RKO (cell line): Measurements from ENCODE around the gene B3GNT2.
"Not testable (repeated sequence)": the region's sequence is repeated elsewhere in the genome, so short reads cannot be mapped to it uniquely, and the experiment has no call there.

ENCODE experiments used
- DNase-seq: peaks from one replicate; pipeline ENCODE4 v3.0.0-alpha.2; 2016; ENCODE audit warnings: low spot score

B3GNT2 gene, protein sequence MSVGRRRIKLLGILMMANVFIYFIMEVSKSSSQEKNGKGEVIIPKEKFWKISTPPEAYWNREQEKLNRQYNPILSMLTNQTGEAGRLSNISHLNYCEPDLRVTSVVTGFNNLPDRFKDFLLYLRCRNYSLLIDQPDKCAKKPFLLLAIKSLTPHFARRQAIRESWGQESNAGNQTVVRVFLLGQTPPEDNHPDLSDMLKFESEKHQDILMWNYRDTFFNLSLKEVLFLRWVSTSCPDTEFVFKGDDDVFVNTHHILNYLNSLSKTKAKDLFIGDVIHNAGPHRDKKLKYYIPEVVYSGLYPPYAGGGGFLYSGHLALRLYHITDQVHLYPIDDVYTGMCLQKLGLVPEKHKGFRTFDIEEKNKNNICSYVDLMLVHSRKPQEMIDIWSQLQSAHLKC

DNA sequence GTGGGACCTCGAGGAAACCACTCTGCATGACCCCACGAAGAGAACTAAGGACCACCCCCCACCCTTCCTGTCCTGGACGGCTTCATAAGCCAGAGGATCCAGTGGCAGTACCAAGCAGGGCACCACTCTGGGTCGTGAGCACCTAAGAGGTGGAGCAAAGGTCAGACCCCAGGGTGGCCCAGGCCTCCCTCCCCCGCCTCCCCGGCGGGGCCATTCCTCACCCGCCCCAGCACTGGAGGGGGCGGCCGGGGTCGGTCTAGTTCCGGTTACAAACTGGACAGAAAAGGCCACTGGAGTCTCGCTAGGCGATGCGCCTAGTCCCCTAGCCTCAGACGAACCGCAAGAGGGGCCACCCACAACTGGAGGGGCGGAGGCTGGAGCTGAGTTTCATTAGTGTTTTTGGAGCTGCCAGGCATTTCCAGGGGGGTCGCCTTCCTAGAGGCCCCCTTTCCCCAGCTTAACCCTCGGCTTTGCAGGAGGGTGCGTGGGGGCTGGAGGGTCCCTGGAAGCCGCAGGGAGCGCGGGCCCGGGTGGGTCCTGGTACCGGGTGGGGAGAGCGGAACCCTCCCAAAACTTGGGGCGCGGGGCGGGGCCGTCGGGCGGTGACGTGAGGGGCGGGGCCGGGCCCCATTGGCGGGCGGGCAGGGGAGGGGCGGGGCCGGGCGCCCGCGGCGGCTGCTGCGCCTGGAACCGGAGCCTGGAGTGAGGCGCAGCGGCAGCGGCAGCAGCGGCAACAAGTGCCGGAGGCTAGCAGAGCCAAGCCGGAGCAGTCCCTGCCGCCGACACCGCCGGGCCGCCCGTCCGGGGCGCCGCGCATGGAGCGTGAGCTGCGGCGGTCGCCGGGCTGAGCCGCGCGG, at the start of gene B3GNT2:
TSS of gene B3GNT2 (plus strand) at position 695 of the 857 bp plus-strand sequence. CDS start 26,106 bp downstream, outside the sequence.
- peak; percentile 79 for DNase-seq

DNA sequence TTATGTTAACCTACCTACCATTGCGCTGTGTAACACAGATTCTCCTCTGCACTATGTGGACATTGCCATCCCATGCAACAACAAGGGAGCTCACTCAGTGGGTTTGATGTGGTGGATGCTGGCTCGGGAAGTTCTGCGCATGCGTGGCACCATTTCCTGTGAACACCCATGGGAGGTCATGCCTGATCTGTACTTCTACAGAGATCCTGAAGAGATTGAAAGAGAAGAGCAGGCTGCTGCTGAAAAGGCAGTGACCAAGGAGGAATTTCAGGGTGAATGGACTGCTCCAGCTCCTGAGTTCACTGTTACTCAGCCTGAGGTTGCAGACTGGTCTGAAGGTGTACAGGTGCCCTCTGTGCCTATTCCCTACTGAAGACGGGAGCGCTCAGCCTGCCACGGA, 49.1 kb upstream of the B3GNT2 start:
- not testable (repeated sequence) for DNase-seq

GRCh38 chr2:62147610-62148301, 48.2 kb upstream of the B3GNT2 start:
- peak; percentile 71 for DNase-seq

GRCh38 chr2:62149708-62150107, 46.2 kb upstream of the B3GNT2 start:
- DNase-seq = peak; percentile 68

GRCh38 chr2:62150597-62151305, 45.2 kb upstream of the B3GNT2 start:
- DNase-seq = no peak

GRCh38 chr2:62151306-62151638, 44.6 kb upstream of the B3GNT2 start:
- no peak for DNase-seq

DNA sequence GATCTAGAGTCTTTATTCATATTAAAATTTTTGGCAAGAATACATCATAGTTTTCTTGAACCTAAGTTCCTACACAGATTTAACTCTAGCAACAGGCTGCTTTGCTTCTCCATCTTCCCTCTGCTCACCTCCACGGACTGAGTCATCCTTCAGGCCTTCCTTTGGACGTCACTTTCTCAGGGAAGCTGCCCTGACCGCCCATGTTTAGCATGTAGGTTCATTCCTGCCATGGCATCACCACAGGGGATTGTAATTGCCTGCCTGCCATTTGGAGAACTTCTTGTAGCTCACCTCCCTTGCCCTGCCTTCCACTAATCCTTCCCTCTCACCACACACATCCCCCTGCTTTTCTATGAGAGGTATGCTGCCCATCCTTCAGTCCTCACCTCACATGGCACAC, 43.9 kb upstream of the B3GNT2 start:
- DNase-seq = peak; percentile 8

GRCh38 chr2:62156861-62157496, 38.9 kb upstream of the B3GNT2 start:
- no peak for DNase-seq

DNA sequence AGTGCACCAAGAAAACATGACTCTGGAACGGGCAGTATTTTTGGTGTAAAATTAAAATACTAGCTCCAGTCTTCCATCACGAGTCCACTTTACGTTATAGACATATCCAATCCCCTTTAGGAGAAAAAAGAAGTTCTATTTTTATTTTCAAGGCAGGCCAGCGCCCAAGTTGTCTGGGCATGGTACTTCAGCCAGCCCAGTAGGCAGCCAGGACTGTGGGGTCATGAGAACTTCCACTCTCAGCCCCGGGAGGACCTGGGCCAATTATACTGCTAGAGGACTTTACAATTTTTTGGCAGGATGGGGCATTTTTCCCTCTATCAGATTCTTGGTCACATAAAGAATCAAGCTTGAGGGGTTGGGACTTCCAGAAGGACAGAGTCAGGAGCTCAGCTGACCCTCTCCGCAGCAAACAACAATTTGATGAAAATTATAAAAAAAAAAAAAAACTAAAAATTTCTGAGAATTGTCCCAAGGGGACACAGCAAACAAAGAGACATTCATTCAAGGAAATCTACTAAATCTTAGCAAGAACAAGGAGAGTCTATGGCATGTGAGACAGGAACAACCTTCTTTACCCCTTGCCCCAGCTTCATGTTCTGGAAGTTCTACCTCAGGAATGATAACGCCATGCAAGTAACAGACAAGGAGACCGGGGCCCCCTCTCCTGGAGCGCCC, 37.3 kb upstream of the B3GNT2 start:
- DNase-seq = no peak

DNA sequence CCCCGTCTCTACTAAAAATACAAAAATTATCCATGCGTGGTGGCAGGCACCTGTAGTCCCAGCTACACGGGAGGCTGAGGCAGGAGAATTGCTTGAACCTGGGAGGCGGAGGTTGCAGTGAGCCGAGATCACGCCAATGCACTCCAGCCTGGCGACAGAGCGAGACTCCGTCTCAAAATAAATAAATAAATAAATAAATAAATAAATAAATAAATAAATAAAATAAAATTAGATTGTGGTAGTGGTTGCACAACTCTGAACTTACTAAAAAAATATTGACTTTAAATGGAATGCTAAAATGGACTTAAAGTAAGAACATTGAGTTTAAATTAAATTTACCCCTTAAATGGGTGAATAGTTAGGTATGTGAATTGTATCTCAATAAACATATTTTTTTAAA, 35.2 kb upstream of the B3GNT2 start:
- not testable (repeated sequence) for DNase-seq

DNA sequence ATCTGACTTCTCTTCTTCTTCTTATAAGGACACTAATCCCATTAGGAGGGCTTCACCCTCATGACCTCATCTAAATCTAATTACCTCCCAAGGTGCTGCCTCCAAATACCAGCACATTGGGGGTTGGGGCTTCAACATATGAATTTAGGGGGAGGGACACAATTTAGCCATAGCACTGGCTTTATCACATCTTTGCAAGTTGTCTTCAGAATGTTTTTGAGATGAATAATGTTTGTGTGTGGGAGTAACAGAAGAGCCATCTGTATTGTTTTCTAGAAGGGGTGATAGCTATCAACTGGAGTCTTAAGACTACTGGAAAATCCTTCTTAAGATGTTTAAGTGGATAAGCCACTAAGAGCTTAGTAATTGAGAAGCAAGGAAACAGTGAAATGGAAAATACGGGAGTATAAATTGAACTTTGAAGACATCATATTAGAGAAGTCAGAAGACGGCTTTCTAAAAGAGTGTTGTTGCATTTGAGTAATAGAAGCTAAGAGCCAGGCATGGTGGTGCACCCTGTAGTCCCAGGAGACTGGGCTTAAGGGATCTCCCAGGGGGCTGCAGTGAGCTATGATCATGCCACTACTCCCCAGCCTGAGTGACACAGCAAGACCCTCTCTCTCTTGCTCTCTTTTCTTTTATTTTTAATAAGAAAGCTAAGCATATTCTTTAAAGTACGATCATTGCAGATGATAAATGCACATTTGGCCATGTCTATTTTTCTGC, 32.6 kb upstream of the B3GNT2 start:
- no peak for DNase-seq

DNA sequence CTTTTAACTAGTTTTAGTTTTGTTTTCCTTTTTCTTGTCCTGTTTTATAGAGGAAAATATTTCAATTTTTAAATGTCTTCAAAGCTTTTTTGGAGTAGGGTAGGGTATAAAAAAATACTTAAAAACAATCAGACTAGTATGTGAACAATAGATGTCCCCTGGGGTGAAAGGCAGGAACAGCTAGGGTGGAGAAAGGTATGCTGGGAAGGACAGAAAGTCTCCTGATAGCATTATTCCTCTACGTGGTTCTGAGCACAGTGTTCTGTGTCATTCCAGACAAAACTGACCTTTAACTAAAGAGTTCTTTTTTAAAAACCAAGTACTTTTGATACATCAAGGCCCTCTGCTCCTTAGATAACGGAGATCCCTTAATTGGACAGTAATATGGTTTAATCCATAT, 32.1 kb upstream of the B3GNT2 start:
- DNase-seq = no peak

GRCh38 chr2:62175728-62176127, 20.2 kb upstream of the B3GNT2 start:
- no peak for DNase-seq

DNA sequence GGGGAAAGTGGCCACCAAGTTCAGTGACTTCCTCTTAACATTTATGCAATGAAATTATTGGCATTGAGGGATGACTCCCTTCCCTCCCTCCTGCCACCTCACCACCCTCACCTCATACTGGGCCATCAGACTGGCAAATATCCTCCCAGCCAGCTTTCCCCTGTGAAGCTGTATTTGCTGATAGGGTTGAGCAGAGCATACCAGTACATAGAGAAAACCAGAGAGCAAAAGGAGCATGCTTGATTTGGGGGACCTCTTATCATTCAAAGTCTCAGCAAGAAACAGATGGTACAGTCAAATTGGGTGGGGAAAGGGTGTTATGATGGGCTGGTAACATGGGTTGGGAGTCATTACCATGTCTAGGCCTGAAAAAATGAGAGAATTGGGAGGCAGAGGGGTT, 19.1 kb upstream of the B3GNT2 start:
- no peak for DNase-seq

- no peak for DNase-seq
Observed at GRCh38 chr2:62177392-62178049, 18.4 kb upstream of the B3GNT2 start.

- DNase-seq = no peak
Observed at GRCh38 chr2:62178741-62179271, 17.1 kb upstream of the B3GNT2 start.

- no peak for DNase-seq
Observed at GRCh38 chr2:62180975-62181374, 14.9 kb upstream of the B3GNT2 start.

GRCh38 chr2:62181843-62182242, 14.1 kb upstream of the B3GNT2 start:
- no peak for DNase-seq

- no peak for DNase-seq
Observed at GRCh38 chr2:62184512-62185230, 11.2 kb upstream of the B3GNT2 start.
